A172 (cell line): ENCODE results near the gene OR3A2. TPM values are rescaled to one million over a fixed set of nuclear protein-coding genes. Genes with fewer than 3 reads are reported as not detected.
"Not testable (repeated sequence)": the region's sequence is repeated elsewhere in the genome, so short reads cannot be mapped to it uniquely, and the experiment has no call there.

ENCODE experiments used
- DNase-seq: peaks from one replicate; pipeline ENCODE4 v3.0.0-alpha.2; 2015; ENCODE audit warnings: low spot score
- total RNA-seq: library from RNA; depleted of rRNA; stranded (reverse); fragments of >200 nt; shearing (Covaris generic); gene quantifications from 2 replicates; pipeline ENCODE4 v1.2.3, GENCODE V29; 2014; rRNA removed

Gene OR3A2
- total RNA-seq, 1 experiment from 2014 or later = not detected

- not testable (repeated sequence) for DNase-seq
Measured at GRCh38 chr17:3293548-3293947, 92.6 kb downstream of the OR3A2 start.

- DNase-seq = no peak
Measured at GRCh38 chr17:3282901-3283300, 103.2 kb downstream of the OR3A2 start.

GRCh38 chr17:3276126-3276525 is 110.0 kb downstream of the OR3A2 start:
- DNase-seq = no peak

- DNase-seq = no peak
Measured at GRCh38 chr17:3271072-3271848, 114.8 kb downstream of the OR3A2 start.

- no peak for DNase-seq
Measured at GRCh38 chr17:3260600-3260999, 125.5 kb downstream of the OR3A2 start.

GRCh38 chr17:3260163-3260562 is 125.9 kb downstream of the OR3A2 start:
- no peak for DNase-seq

- no peak for DNase-seq
Measured at GRCh38 chr17:3256575-3256974, 129.5 kb downstream of the OR3A2 start.

- DNase-seq = not testable (repeated sequence)
Measured at GRCh38 chr17:3249013-3249412, 137.1 kb downstream of the OR3A2 start.

GRCh38 chr17:3244841-3245240 is 141.3 kb downstream of the OR3A2 start:
- not testable (repeated sequence) for DNase-seq

- DNase-seq = not testable (repeated sequence)
Measured at GRCh38 chr17:3241044-3241443, 145.1 kb downstream of the OR3A2 start.

GRCh38 chr17:3238685-3239084 is 147.4 kb downstream of the OR3A2 start:
- not testable (repeated sequence) for DNase-seq

GRCh38 chr17:3232300-3232699 is 153.8 kb downstream of the OR3A2 start:
- DNase-seq = not testable (repeated sequence)

Other genes starting within 250 kb of the OR3A2 start
- not detected in 2 replicates for gene OR1A2, start 188.8 kb downstream of the OR3A2 start, total RNA-seq
- not detected in 2 replicates for gene OR1A1, start 178.6 kb downstream of the OR3A2 start, total RNA-seq
- not detected in 2 replicates for gene OR3A1, start 87.9 kb downstream of the OR3A2 start, total RNA-seq
- not detected in 2 replicates for gene OR1E1, start 12.1 kb upstream of the OR3A2 start, total RNA-seq
- gene OR3A3, start 25.1 kb upstream of the OR3A2 start, total RNA-seq = not detected in 2 replicates
- gene OR1E2, start 47.5 kb upstream of the OR3A2 start, total RNA-seq = not detected in 2 replicates
- not detected in 2 replicates for gene SPATA22, start 85.5 kb upstream of the OR3A2 start, total RNA-seq
- 0.09 TPM in 1 of 2 replicates, not detected in the other for gene ASPA, start 89.7 kb upstream of the OR3A2 start, total RNA-seq
- gene TRPV3, start 171.5 kb upstream of the OR3A2 start, total RNA-seq = 1.2 and 1.8 TPM in 2 replicates
- gene TRPV1, start 223.1 kb upstream of the OR3A2 start, total RNA-seq = 0.79 and 1.0 TPM in 2 replicates
- gene SHPK, start 249.9 kb upstream of the OR3A2 start, total RNA-seq = 27.6 and 33.2 TPM in 2 replicates